ENCODE measurements around the gene OR4D5.

OR4D5 gene

DNA sequence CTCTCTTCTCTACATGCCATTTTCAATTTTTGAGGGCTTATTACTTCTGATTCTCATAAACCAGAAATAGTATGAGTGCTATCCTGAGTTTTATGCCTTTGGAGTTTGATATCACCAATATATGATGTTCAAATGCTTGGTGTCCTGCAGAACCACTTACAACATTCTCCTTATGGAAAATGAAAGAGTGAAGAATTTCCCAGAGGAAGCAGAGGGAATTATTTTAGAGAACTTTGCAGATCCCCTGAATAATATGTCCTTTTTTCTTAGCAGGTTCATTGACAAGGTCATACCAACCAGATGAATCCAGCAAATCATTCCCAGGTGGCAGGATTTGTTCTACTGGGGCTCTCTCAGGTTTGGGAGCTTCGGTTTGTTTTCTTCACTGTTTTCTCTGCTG lies at the start of gene OR4D5:
TSS of gene OR4D5 (plus strand) at position 301 of the 400 bp plus-strand sequence. CDS start at position 301, 0 bp downstream.
- Histone ChIP-seq H3K4me2 (ENCODE audit: low read depth, low read length) (no peak within 1 kb of the TSS), H3K9me2 (replicated peaks; ENCODE audit: insufficient read depth, low read length) (no peaks in the 10 kb centered on the region), H3K4me1 (ENCODE audit: low read length) (no peaks in the 10 kb centered on the region), H3F3A (ENCODE audit: insufficient read depth, low read length) (no peaks in the 10 kb centered on the region), H3K9me3 (replicated peaks; ENCODE audit: insufficient read depth, low read length) (no peaks in the 10 kb centered on the region), H4K20me1 (ENCODE audit: insufficient read depth, low read length) (no peaks in the 10 kb centered on the region), H3K4me3 (ENCODE audit: low read length) (no peak within 1 kb of the TSS), H3K79me2 (ENCODE audit: low read length) (no peaks in the 10 kb centered on the region), H3K9ac (ENCODE audit: low read length) (no peak within 1 kb of the TSS), H3K27ac (ENCODE audit: low read length) (no peak within 1 kb of the TSS), H2AFZ (ENCODE audit: low read length) (no peak within 1 kb of the TSS), H3K36me3 (replicated peaks; ENCODE audit: insufficient read depth, low read length) (no peaks in the 10 kb centered on the region), H3K27me3 (replicated peaks; ENCODE audit: insufficient read depth, low read length) (no peaks in the 10 kb centered on the region)
- no peak for DNase-seq
- TF ChIP-seq EZH2phosphoT487 (IDR thresholded peaks at IDR 0.05; ENCODE audit: low read length) = no peak
- TF ChIP-seq, protein P1, sequence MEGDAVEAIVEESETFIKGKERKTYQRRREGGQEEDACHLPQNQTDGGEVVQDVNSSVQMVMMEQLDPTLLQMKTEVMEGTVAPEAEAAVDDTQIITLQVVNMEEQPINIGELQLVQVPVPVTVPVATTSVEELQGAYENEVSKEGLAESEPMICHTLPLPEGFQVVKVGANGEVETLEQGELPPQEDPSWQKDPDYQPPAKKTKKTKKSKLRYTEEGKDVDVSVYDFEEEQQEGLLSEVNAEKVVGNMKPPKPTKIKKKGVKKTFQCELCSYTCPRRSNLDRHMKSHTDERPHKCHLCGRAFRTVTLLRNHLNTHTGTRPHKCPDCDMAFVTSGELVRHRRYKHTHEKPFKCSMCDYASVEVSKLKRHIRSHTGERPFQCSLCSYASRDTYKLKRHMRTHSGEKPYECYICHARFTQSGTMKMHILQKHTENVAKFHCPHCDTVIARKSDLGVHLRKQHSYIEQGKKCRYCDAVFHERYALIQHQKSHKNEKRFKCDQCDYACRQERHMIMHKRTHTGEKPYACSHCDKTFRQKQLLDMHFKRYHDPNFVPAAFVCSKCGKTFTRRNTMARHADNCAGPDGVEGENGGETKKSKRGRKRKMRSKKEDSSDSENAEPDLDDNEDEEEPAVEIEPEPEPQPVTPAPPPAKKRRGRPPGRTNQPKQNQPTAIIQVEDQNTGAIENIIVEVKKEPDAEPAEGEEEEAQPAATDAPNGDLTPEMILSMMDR (IDR thresholded peaks at IDR 0.05; ENCODE audit: low read length) = no peak
- TF ChIP-seq EZH2 (optimal IDR thresholded peaks at IDR 0.05; ENCODE audit: low read depth, low read length) = no peak

DNA sequence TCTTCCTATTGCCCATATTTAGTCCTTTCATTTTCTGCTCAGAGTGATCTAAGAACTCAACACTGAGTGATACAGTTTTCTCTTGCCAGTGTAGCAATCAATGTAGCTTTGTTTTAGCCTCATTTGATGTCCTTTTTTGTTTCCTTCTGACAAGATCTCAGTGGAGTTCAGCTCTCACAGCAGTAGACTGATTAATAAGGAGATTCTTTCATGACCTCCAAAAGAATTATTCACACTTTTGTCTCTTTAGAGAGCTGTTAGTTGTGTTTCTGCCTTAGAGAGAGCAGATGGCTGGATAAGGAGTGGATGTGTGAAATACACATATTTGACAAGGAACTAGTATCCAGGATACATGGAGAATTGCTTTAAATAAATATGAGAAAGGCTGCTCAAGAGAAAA lies 47.4 kb upstream of the OR4D5 start:
- H3K79me2 ChIP-seq (ENCODE audit: low read length) = no peaks in the 10 kb centered on the region
- H3K4me2 ChIP-seq (ENCODE audit: low read depth, low read length) = no peak overlapping the region
- H3K4me3 ChIP-seq (ENCODE audit: low read length) = no peak overlapping the region
- H2AFZ ChIP-seq (ENCODE audit: low read length) = no peak overlapping the region
- H3K4me1 ChIP-seq (ENCODE audit: low read length) = no peaks in the 10 kb centered on the region
- H3K9ac ChIP-seq (ENCODE audit: low read length) = no peak overlapping the region
- DNase-seq = no peak
- no peaks in the 10 kb centered on the region for H3F3A ChIP-seq (ENCODE audit: insufficient read depth, low read length)
- H3K36me3 ChIP-seq (replicated peaks; ENCODE audit: insufficient read depth, low read length) = no peaks in the 10 kb centered on the region
- no peak for TF ChIP-seq EZH2phosphoT487 (IDR thresholded peaks at IDR 0.05; ENCODE audit: low read length)
- no peak for TF ChIP-seq EZH2 (optimal IDR thresholded peaks at IDR 0.05; ENCODE audit: low read depth, low read length)
- TF ChIP-seq, protein P1 (IDR thresholded peaks at IDR 0.05; ENCODE audit: low read length) = no peak
- H3K27ac ChIP-seq (ENCODE audit: low read length) = no peak overlapping the region
- H3K27me3 ChIP-seq (replicated peaks; ENCODE audit: insufficient read depth, low read length) = no peaks in the 10 kb centered on the region
- no peaks in the 10 kb centered on the region for H3K9me2 ChIP-seq (replicated peaks; ENCODE audit: insufficient read depth, low read length)
- no peaks in the 10 kb centered on the region for H3K9me3 ChIP-seq (replicated peaks; ENCODE audit: insufficient read depth, low read length)
- no peaks in the 10 kb centered on the region for H4K20me1 ChIP-seq (ENCODE audit: insufficient read depth, low read length)

DNA sequence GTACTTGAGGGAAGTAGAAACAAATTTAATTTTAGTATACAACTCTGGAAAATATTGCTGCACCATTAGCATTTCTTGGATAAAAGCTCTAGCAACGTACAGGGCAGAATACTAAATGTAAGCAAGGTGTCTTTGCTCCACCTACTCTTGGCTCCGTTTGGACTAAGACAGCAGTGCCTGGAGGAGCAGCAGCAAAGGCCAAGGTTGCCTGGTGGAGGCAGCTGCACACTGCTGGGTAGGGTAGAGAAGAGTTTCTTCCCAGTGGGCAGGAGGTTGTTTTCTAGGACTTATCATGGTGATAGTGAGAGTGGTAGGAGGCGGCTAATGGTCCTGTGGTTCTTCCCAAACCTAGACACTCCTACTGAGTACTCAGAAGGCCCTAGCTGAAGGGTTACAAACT lies 39.6 kb upstream of the OR4D5 start:
- Histone ChIP-seq H3K9ac (ENCODE audit: low read length) (no peak overlapping the region), H3K4me1 (ENCODE audit: low read length) (peaks cover 11% of the 10 kb centered on the region), H3F3A (ENCODE audit: insufficient read depth, low read length) (peaks cover 7% of the 10 kb centered on the region), H3K9me2 (replicated peaks; ENCODE audit: insufficient read depth, low read length) (no peaks in the 10 kb centered on the region), H2AFZ (ENCODE audit: low read length) (no peak overlapping the region), H3K4me3 (ENCODE audit: low read length) (no peak overlapping the region), H3K36me3 (replicated peaks; ENCODE audit: insufficient read depth, low read length) (no peaks in the 10 kb centered on the region), H3K27ac (ENCODE audit: low read length) (no peak overlapping the region), H3K27me3 (replicated peaks; ENCODE audit: insufficient read depth, low read length) (peaks cover 15% of the 10 kb centered on the region), H4K20me1 (ENCODE audit: insufficient read depth, low read length) (no peaks in the 10 kb centered on the region), H3K9me3 (replicated peaks; ENCODE audit: insufficient read depth, low read length) (no peaks in the 10 kb centered on the region), H3K4me2 (ENCODE audit: low read depth, low read length) (no peak overlapping the region), H3K79me2 (ENCODE audit: low read length) (no peaks in the 10 kb centered on the region)
- DNase-seq = no peak
- TF ChIP-seq EZH2phosphoT487 (IDR thresholded peaks at IDR 0.05; ENCODE audit: low read length) (no peak), EZH2 (optimal IDR thresholded peaks at IDR 0.05; ENCODE audit: low read depth, low read length) (no peak)
- TF ChIP-seq, protein P1 (IDR thresholded peaks at IDR 0.05; ENCODE audit: low read length) = no peak
